ENCODE data around the gene GPC6. TPM values are rescaled to one million over a fixed set of nuclear protein-coding genes. Genes with fewer than 3 reads are reported as not detected.

GPC6 gene
- total RNA-seq, 1 donor from 2014 or later: 18.7 TPM

- TF ChIP-seq, protein P1, sequence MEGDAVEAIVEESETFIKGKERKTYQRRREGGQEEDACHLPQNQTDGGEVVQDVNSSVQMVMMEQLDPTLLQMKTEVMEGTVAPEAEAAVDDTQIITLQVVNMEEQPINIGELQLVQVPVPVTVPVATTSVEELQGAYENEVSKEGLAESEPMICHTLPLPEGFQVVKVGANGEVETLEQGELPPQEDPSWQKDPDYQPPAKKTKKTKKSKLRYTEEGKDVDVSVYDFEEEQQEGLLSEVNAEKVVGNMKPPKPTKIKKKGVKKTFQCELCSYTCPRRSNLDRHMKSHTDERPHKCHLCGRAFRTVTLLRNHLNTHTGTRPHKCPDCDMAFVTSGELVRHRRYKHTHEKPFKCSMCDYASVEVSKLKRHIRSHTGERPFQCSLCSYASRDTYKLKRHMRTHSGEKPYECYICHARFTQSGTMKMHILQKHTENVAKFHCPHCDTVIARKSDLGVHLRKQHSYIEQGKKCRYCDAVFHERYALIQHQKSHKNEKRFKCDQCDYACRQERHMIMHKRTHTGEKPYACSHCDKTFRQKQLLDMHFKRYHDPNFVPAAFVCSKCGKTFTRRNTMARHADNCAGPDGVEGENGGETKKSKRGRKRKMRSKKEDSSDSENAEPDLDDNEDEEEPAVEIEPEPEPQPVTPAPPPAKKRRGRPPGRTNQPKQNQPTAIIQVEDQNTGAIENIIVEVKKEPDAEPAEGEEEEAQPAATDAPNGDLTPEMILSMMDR (conservative IDR thresholded peaks at IDR 0.05; ENCODE audit: low read depth, low read length): no peak
- no peak overlapping the region for H3K4me3 ChIP-seq (ENCODE audit: low read depth, low read length)
- DNase-seq (ENCODE audit: low read depth): no peak
These were observed 853.9 kb downstream of the GPC6 start for GRCh38 chr13:94080527-94080926.

GRCh38 chr13:94087100-94087499 is 860.5 kb downstream of the GPC6 start:
- DNase-seq (ENCODE audit: low read depth): no peak
- H3K4me3 ChIP-seq (ENCODE audit: low read depth, low read length): no peak overlapping the region
- TF ChIP-seq, protein P1 (conservative IDR thresholded peaks at IDR 0.05; ENCODE audit: low read depth, low read length): no peak

DNA sequence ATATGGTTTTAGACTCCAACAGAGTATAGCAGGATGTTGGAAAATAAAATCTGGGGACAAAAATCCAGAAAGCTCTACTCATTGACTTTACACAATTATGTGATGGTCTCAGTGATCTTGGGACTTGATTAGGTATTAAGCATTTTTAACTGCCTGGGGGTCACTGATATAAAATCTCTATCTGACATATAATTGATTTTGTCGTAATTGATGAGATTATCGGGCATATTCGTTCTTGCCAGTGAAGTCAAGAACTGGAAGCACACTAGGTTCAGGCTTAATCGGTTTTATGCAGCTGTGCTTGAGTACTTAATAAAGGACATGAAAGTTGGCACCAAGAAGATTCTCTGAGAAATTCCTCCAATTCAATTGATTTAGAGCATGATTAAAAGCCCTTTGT is 862.1 kb downstream of the GPC6 start:
- DNase-seq (ENCODE audit: low read depth): no peak
- TF ChIP-seq, protein P1 (conservative IDR thresholded peaks at IDR 0.05; ENCODE audit: low read depth, low read length): no peak

GRCh38 chr13:94090773-94091480 is 864.3 kb downstream of the GPC6 start:
- DNase-seq (ENCODE audit: low read depth): no peak
- TF ChIP-seq, protein P1 (conservative IDR thresholded peaks at IDR 0.05; ENCODE audit: low read depth, low read length): no peak
- H3K4me3 ChIP-seq (ENCODE audit: low read depth, low read length): no peak overlapping the region

More for the DNA sequence above, 862.1 kb downstream of the GPC6 start:
- no peak overlapping the region for H3K4me3 ChIP-seq (ENCODE audit: low read depth, low read length)

DNA sequence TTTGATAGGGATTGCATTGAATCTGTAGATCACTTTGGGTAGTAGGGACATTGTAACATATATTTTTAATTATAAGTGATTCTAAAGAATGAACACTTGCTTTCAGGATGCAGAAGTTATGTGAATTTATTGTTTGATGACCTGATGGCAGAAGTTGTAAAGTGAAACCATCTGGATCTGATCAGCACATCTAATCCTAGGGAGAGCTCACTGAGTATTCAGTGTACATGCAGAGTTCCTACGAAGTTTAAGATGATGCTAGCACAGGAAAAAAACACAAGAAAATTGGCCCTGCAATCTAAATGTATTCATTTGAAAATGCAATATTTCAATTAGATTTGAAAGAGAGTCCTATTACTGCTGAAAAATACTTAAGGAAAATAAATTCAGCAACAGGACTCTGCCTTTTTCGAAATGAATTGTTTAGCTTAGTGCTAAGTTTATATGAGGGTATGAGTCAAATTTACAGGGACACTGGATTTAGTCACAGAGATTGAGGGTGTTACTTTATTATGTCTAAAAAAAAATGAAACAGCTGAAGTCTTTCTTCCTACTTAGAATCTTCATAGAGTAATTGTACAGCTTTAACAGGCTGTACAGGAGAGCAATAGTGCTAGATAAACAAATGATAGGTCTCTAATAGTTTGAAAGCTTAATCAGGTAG is 867.2 kb downstream of the GPC6 start:
- H3K4me3 ChIP-seq (ENCODE audit: low read depth, low read length): no peak overlapping the region
- DNase-seq (ENCODE audit: low read depth): no peak
- TF ChIP-seq, protein P1 (conservative IDR thresholded peaks at IDR 0.05; ENCODE audit: low read depth, low read length): no peak

- no peak overlapping the region for H3K4me3 ChIP-seq (ENCODE audit: low read depth, low read length)
- TF ChIP-seq, protein P1 (conservative IDR thresholded peaks at IDR 0.05; ENCODE audit: low read depth, low read length): no peak
- DNase-seq (ENCODE audit: low read depth): no peak
These were observed 883.2 kb downstream of the GPC6 start for GRCh38 chr13:94109715-94110374.

Data from epithelial cell of proximal tubule (primary cell).